Erythroblast (primary cell): ENCODE results near the gene PIP4K2A.

Experiments
- GATA1 ChIP-seq: IDR thresholded peaks from 2 replicates; pipeline ENCODE4 v1.6.1; 2011; ENCODE audit warnings: low read depth, mild to moderate bottlenecking, control low read depth, low read length, moderate library complexity
- POLR2A ChIP-seq: IDR thresholded peaks from 2 replicates; pipeline ENCODE4 v1.6.1; 2011; ENCODE audit warnings: mild to moderate bottlenecking, low read length

- TF ChIP-seq POLR2A = no peak
- TF ChIP-seq GATA1 = no peak
Measured at GRCh38 chr10:22556774-22557173, 157.6 kb downstream of the PIP4K2A start.
